Stimulated activated CD4-positive, alpha-beta T cell treated with anti-CD3 and anti-CD28 coated beads, Interleukin-12 subunit alpha, Interleukin-12 subunit beta, amount 100 ng/mL, for 48 hours (primary cell): ENCODE data around the gene ITIH6.
"Not testable (repeated sequence)": the region's sequence is repeated elsewhere in the genome, so short reads cannot be mapped to it uniquely, and the experiment has no call there.

Experiments used
- DNase-seq, 3 donors: peaks; one replicate each; pipeline ENCODE4 v3.0.0-alpha.2; 2020; ENCODE audit warnings: low read depth in 2 of 3, low spot score in 1 of 3

The ITIH6 gene

GRCh38 chrX:54808605-54809483 lies 10.8 kb upstream of the ITIH6 start:
- peak; percentile 78 to 88 (median 83) for DNase-seq

GRCh38 chrX:54808109-54808604 lies 10.1 kb upstream of the ITIH6 start:
- DNase-seq, result no peak

GRCh38 chrX:54807524-54808108 lies 9.6 kb upstream of the ITIH6 start, which contains the start of gene MAGED2:
Gene MAGED2 (plus strand): TSS chrX:54807745. CDS start chrX:54809332, 1,587 bp downstream.
- no peak for DNase-seq

DNA sequence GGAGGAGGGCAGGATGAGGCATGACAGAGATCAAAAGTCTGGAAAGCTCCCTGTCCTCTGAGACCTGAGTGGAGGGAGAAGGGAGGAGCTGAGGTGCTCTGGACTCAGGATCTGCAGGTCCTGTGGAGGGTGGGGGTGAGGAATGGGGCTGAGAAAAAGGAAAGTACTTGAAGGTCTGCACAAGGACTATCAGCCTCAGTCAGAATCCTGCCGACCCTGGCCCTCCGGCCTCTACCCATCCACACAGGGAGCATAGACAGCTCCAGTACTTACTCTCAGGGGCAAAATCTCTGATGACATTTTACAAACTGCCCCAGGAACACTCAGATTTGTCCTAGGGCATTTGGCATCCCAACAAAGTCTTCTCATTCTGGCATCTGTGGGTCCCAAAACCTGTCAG lies 991 bp upstream of the ITIH6 start:
- no peak for DNase-seq

DNA sequence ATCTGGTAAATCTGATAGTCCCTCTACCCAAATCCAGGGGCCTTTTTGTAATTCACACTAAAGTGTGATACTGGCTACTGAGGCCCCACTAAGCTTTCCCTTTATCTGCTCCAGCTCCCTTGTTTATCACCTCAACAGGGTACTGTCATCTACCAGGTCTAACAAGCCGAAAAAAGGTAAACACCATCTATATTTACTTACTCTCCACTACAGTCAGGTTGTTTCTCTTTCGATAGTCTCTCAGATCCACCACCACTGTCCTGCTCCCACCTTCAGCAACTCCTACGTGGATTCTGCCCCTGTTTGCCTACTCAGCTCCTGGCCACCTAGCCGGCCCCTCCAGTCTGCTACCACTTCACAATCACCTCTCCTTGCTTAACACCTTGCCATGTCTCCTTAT lies 3.3 kb downstream of the ITIH6 start:
- no peak for DNase-seq

- DNase-seq, result no peak
These were observed 4.0 kb downstream of the ITIH6 start for GRCh38 chrX:54794028-54794427.

DNA sequence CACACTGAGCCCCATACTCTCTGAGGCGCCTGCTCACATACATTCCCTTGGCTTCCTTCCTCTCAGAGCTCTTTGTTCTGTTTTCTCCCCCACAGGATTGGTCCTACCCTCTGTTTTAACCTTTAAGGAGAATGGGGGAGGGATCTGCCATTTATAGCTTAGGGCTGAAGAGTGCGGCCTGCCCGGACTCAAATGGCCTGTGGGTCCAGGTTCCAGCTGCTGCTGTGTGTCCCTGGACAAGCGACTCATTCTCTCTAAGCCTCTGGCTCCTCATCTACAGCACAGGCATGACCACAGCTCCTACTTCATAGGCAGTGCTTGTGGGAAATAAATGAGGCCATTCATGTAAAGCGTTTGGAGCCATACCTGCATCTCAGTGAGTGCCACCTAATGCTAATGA lies 8.7 kb downstream of the ITIH6 start:
- DNase-seq, result not testable (repeated sequence)

GRCh38 chrX:54788446-54788845 lies 9.6 kb downstream of the ITIH6 start:
- DNase-seq, result no peak

GRCh38 chrX:54786967-54787366 lies 11.1 kb downstream of the ITIH6 start:
- peak in 1 of 3 donors; percentile 4 for DNase-seq

- no peak for DNase-seq
These were observed 12.2 kb downstream of the ITIH6 start for GRCh38 chrX:54785901-54786300.

- no peak for DNase-seq
These were observed 20.9 kb downstream of the ITIH6 start for GRCh38 chrX:54776987-54777672.

- no peak for DNase-seq
These were observed 22.0 kb downstream of the ITIH6 start for GRCh38 chrX:54776061-54776460.

DNA sequence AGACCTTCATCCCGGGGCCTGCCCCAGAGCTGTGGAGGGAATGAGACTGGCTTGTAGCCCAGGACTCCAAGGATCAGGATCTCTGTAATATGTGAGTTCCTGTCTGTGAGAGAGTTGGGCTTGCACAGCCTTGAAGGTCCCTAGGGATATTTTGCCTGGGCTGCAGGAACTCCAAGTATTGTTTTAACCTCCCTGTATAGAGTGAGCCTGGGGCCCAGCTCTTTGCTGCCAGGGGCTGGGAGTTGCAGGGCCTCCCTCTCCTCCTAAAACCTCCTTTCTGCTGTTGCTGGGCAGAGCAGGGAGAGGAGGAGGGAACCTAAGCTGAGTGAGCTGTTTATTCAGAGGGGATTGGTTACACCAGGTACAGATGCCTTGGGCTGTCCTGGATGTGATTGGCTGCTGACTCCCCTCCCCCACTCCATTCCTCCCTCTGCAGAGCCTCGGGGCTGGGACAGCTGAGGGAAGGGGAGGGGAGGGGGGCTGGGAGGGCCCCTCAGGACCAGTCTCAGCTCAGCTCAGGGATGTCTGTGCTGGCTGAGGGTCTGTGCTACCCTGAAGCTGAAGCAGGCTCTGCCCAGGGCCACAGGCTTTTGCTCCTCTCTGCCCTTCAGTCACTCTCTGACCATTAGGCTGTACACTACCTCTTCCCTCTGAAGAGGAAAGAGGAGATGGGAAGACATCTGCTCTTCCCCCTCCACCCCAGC lies 23.5 kb downstream of the ITIH6 start:
- not testable (repeated sequence) for DNase-seq

- DNase-seq, result no peak
These were observed 39.7 kb downstream of the ITIH6 start for GRCh38 chrX:54758114-54759055.

- no peak for DNase-seq
These were observed 43.2 kb downstream of the ITIH6 start for GRCh38 chrX:54754854-54755253.

DNA sequence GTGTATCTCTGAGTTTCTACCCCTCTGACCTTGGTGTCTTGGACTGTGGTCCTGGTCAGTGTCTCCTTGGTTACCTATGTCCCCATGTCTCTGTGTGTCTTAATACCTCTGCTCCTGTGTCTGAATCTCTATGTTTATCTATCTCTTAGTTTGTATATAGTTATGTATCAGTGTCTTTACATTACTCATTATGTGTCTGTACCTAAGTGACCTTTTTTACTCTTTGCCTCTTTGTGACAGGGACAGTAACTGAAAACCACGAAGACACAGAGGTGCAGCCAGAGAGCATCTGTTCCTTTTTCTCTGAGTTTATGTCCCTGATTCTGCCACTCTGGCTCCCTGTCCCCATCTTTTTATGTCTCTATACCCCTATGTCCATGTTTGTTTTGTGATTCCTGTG lies 49.4 kb downstream of the ITIH6 start:
- no peak for DNase-seq

DNA sequence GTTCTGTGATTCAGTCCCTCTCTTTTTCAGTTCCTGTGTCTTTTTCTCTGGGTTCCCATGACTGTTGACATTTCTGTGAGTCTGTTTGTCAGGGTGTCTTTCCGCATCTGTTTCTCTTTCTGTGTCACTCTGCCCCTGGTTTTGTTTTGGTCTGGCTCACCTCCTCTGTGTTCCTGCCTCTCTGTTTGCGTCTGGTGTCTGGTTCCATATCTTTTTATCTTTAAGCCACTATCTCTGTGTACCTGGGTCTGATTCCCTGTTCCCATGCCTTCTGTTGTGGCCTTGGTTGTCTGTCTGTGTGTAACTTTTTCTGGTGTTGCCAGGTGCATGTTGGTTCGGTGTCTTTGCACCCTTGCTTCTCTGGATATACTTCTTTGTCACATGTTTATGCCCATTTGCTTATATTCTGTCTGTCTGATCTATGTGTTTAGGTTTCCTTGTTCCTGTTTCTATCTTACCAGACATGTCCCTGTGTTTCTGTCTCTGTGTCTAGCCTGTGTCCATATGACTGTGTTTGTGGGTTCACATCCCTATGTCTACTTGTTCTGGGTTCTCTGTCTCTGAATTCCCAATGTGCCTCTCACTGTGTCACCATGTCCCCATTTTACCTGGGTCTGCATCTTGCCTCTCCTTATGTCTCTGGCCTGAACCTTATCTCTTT lies 50.2 kb downstream of the ITIH6 start:
- DNase-seq, result no peak

GRCh38 chrX:54746928-54747327 lies 51.1 kb downstream of the ITIH6 start:
- no peak for DNase-seq

- no peak for DNase-seq
These were observed 52.4 kb downstream of the ITIH6 start for GRCh38 chrX:54745676-54746075.
